Calu3 (cell line): Measurements from ENCODE around the gene ADCY7. TPM values are rescaled to one million over a fixed set of nuclear protein-coding genes. Genes with fewer than 3 reads are reported as not detected.

Experiments used
- BruUV-seq: library from RNA; stranded (reverse); fragments of 400-500 nt; replicated peaks from 2 replicates; lab custom pipeline; 2021; lab: Mats Ljungman, UMichigan
- CTCF ChIA-PET: fragments of 300-600 bp; sonication (Branson Sonifier 250); formaldehyde crosslinking; loops from one replicate; lab custom pipeline; 2022; ENCODE audit warnings: antibody characterized with exemption; lab: Charles Lee
- DNase-seq: peaks from one replicate; pipeline ENCODE4 v3.0.0; 2022
- H3K27ac Mint-ChIP-seq: one replicate; pipeline ENCODE4 v1.8.0; 2022; ENCODE audit warnings: mixed read lengths; ENCODE audit not compliant: unreplicated experiment
- H3K27me3 Mint-ChIP-seq: one replicate; pipeline ENCODE4 v1.8.0; 2022; ENCODE audit warnings: mixed read lengths; ENCODE audit not compliant: unreplicated experiment
- H3K36me3 Mint-ChIP-seq: one replicate; pipeline ENCODE4 v1.8.0; 2022; ENCODE audit warnings: mild to moderate bottlenecking, moderate library complexity, mixed read lengths; ENCODE audit not compliant: insufficient read depth, unreplicated experiment
- H3K4me1 Mint-ChIP-seq: one replicate; pipeline ENCODE4 v1.8.0; 2022; ENCODE audit warnings: mild to moderate bottlenecking, low read depth, mixed read lengths; ENCODE audit not compliant: unreplicated experiment
- H3K4me3 Mint-ChIP-seq: one replicate; pipeline ENCODE4 v1.8.0; 2022; ENCODE audit warnings: mild to moderate bottlenecking, low read depth, moderate library complexity, mixed read lengths; ENCODE audit not compliant: unreplicated experiment
- H3K9me3 Mint-ChIP-seq: one replicate; pipeline ENCODE4 v1.8.0; 2022; ENCODE audit warnings: low read depth, mixed read lengths; ENCODE audit not compliant: unreplicated experiment
- intact Hi-C: fragments of 100-400 bp; cut with micrococcal nuclease; formaldehyde crosslinking; loops from one replicate; pipeline ENCODE4 v1.10.0; 2022; ENCODE audit not compliant: unreplicated experiment
- total RNA-seq: library from RNA; stranded (reverse); gene quantifications from 2 replicates; pipeline ENCODE4 v1.2.3, GENCODE V29; 2022
- TF ChIP-seq, protein P1 (sequence below): fragments of 200-600 bp; IDR thresholded peaks from one replicate; pipeline ENCODE4 v1.8.0; 2022; ENCODE audit warnings: antibody characterized with exemption; ENCODE audit not compliant: unreplicated experiment

Gene ADCY7
- total RNA-seq, 1 experiment from 2014 or later, result 67.7 TPM

DNA sequence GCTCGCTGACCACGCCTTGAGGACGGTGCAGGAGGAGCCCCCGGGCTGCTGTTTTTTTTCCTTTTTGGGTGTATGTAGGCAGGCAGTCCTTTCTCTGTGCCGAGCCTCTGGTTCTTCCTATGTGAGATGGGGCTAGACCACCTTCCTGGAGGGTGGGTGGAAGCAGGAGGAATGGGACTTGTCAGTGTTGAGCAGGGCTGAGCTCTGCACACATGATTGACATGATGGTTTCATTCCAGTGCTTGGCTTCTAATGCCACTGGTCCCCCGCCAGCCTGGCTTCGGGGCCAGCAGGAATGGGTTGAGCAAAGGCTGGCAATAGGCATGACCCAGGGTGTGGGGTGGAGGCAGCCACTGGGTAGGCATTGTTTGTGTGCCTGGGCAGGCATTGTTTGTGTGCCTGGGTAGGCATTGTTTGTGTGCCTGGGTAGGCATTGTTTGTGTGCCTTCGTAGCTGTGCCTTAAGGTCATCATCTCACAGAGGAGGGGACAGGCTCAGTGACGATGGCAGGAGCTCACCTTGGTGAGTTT lies 14.2 kb upstream of the ADCY7 start:
- Mint-ChIP-seq H3K27ac (no peak overlapping the region), H3K9me3 (no peaks in the 10 kb centered on the region), H3K27me3 (no peaks in the 10 kb centered on the region), H3K4me1 (peaks cover 30% of the 10 kb centered on the region), H3K4me3 (no peak overlapping the region), H3K36me3 (peaks cover 11% of the 10 kb centered on the region)
- intact Hi-C loops, result no loop called here
- BruUV-seq, result no TSS peak
- DNase-seq, result no peak
- TF ChIP-seq, protein P1, sequence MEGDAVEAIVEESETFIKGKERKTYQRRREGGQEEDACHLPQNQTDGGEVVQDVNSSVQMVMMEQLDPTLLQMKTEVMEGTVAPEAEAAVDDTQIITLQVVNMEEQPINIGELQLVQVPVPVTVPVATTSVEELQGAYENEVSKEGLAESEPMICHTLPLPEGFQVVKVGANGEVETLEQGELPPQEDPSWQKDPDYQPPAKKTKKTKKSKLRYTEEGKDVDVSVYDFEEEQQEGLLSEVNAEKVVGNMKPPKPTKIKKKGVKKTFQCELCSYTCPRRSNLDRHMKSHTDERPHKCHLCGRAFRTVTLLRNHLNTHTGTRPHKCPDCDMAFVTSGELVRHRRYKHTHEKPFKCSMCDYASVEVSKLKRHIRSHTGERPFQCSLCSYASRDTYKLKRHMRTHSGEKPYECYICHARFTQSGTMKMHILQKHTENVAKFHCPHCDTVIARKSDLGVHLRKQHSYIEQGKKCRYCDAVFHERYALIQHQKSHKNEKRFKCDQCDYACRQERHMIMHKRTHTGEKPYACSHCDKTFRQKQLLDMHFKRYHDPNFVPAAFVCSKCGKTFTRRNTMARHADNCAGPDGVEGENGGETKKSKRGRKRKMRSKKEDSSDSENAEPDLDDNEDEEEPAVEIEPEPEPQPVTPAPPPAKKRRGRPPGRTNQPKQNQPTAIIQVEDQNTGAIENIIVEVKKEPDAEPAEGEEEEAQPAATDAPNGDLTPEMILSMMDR, result no peak
- CTCF ChIA-PET, result no interaction called here

DNA sequence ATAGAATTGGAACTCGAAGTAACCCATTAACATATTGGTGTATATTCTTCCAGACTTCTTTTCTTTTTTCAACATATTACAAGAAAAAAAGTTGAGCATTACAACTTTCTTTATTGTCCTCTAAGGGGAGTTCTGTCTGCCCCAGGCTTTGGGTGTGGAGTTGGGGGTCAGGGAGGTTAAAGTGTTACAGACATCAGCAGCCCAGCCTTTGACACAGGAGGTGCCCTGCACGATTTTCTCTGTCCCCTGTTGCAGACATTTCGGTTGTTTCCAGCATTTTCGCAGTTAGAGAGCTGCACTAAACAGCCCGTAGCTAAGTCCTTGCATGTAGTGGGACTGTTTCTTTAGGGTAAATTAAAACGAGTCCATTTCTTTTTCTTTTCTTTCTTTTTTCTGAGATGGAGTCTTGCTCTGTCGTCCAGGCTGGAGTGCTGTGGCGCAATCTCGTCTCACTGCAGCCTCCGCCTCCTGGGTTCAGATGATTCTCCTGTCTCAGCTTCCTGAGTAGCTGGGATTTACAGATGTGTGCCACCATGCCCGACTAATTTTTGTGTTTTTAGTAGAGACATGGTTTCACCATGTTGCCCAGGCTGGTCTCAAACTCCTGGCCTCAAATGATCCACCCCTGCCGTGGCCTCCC lies 13.4 kb upstream of the ADCY7 start:
- CTCF ChIA-PET, result no interaction called here
- peaks cover 9% of the 10 kb centered on the region for H3K36me3 Mint-ChIP-seq
- peaks cover 21% of the 10 kb centered on the region for H3K4me1 Mint-ChIP-seq
- no peak overlapping the region for H3K27ac Mint-ChIP-seq
- no TSS peak for BruUV-seq
- H3K4me3 Mint-ChIP-seq, result no peak overlapping the region
- intact Hi-C loops, result no loop called here
- H3K9me3 Mint-ChIP-seq, result no peaks in the 10 kb centered on the region
- no peak for DNase-seq
- TF ChIP-seq, protein P1, result no peak
- no peaks in the 10 kb centered on the region for H3K27me3 Mint-ChIP-seq

DNA sequence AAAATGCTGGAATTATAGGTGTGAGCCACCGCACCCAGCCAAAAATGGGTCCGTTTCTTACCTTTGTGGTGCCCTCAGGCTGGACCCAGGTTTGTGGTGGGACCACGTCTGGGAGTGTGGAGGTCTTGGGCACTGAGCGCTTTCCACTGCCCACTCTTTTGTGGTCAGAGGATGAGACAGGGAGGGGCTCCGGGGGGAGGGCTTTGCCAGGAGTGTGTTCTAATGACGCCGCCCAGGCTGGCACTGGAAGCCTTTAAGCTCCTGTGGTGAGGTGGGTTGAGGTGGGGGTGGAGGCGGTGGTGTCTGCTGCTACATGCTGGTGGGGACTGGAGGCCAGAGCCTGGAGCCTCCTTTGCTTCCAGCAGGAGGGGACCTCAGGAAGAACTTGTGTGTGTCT lies 12.8 kb upstream of the ADCY7 start:
- DNase-seq, result no peak
- H3K4me3 Mint-ChIP-seq, result no peak overlapping the region
- peaks cover 9% of the 10 kb centered on the region for H3K36me3 Mint-ChIP-seq
- no peak overlapping the region for H3K27ac Mint-ChIP-seq
- no TSS peak for BruUV-seq
- CTCF ChIA-PET, result interaction anchor here (0.6 kb wide), 1 partner anchor 107 kb away, joined by 3 read pairs; no protein-coding TSS in a partner anchor
- H3K27me3 Mint-ChIP-seq, result no peaks in the 10 kb centered on the region
- TF ChIP-seq, protein P1, result no peak
- H3K4me1 Mint-ChIP-seq, result peaks cover 16% of the 10 kb centered on the region
- H3K9me3 Mint-ChIP-seq, result no peaks in the 10 kb centered on the region
- intact Hi-C loops, result no loop called here

DNA sequence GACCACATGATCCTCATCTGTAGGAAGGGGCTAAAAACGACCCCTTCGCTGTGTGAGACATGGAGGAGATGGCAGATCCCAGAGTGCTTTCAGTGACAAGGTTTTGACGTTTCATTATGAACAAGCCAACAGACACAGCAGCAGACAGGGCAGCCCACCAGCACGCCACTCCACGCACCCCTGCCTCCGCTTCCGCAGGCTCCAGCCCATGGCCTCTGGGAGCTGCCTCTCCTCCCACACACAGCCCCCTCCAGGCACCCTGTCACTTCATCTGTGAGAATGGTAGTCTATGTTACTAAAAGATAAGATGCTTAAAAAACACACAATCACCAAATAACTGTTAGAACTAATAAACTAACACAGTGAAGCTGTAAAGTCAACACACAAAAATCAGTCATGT lies 12.3 kb upstream of the ADCY7 start:
- intact Hi-C loops, result no loop called here
- Mint-ChIP-seq H3K36me3 (peaks cover 9% of the 10 kb centered on the region), H3K27me3 (no peaks in the 10 kb centered on the region), H3K9me3 (no peaks in the 10 kb centered on the region), H3K4me3 (no peak overlapping the region), H3K4me1 (peaks cover 14% of the 10 kb centered on the region), H3K27ac (no peak overlapping the region)
- DNase-seq, result no peak
- TF ChIP-seq, protein P1, result no peak
- CTCF ChIA-PET, result interaction anchor here (0.6 kb wide), 1 partner anchor 108 kb away, joined by 3 read pairs; no protein-coding TSS in a partner anchor
- no TSS peak for BruUV-seq
